ENCODE data around the gene CSNK1G3. TPM values are rescaled to one million over a fixed set of nuclear protein-coding genes. Genes with fewer than 3 reads are reported as not detected.

The CSNK1G3 gene
- total RNA-seq, 4 donors from 2014 or later = 17.4 to 82.6 (median 42.5) TPM

- no peak for TF ChIP-seq POLR2A (IDR thresholded peaks at IDR 0.05)
- TF ChIP-seq CTCF (IDR thresholded peaks at IDR 0.05) = no peak
- Histone ChIP-seq H3K4me1 (peaks cover 5 to 37% (median 13%) of the 10 kb centered on the region in 3 donors), H3K4me3 (no peak overlapping the region)
Measured at GRCh38 chr5:123520677-123521247, 8.8 kb downstream of the CSNK1G3 start.

GRCh38 chr5:123524146-123524545, 12.2 kb downstream of the CSNK1G3 start:
- H3K27me3 ChIP-seq = no peaks in the 10 kb centered on the region
- no peak for TF ChIP-seq CTCF (IDR thresholded peaks at IDR 0.05)
- TF ChIP-seq POLR2A (IDR thresholded peaks at IDR 0.05) = no peak
- no peak overlapping the region for H3K4me3 ChIP-seq
- no peaks in the 10 kb centered on the region for H3K36me3 ChIP-seq
- no peak for DNase-seq
- peaks cover 5 to 26% (median 13%) of the 10 kb centered on the region in 3 donors for H3K4me1 ChIP-seq
- 32 to 39% methylated on average over 4 of the region's 4 CpGs for WGBS, 2 donors
- H3K9me3 ChIP-seq = no peaks in the 10 kb centered on the region
- H3K27ac ChIP-seq = no peak overlapping the region
- intact Hi-C loops (cut with DNase I) = no loop called here

More at GRCh38 chr5:123520677-123521247, 8.8 kb downstream of the CSNK1G3 start:
- Histone ChIP-seq H3K36me3 (no peaks in the 10 kb centered on the region), H3K27me3 (no peaks in the 10 kb centered on the region), H3K9me3 (no peaks in the 10 kb centered on the region), H3K27ac (no peak overlapping the region)
- DNase-seq = no peak
- intact Hi-C loops (cut with DNase I) = no loop called here

GRCh38 chr5:123527190-123527589, 15.2 kb downstream of the CSNK1G3 start:
- Histone ChIP-seq H3K4me3 (no peak overlapping the region), H3K27me3 (no peaks in the 10 kb centered on the region), H3K36me3 (no peaks in the 10 kb centered on the region), H3K4me1 (peaks cover 5 to 18% (median 13%) of the 10 kb centered on the region in 3 donors), H3K9me3 (no peaks in the 10 kb centered on the region), H3K27ac (no peak overlapping the region)
- DNase-seq = no peak
- intact Hi-C loops (cut with DNase I) = no loop called here
- TF ChIP-seq POLR2A (IDR thresholded peaks at IDR 0.05) = no peak
- TF ChIP-seq CTCF (IDR thresholded peaks at IDR 0.05) = no peak

- Histone ChIP-seq H3K36me3 (no peaks in the 10 kb centered on the region), H3K27me3 (no peaks in the 10 kb centered on the region), H3K4me1 (peaks cover 5 to 18% (median 13%) of the 10 kb centered on the region in 3 donors), H3K9me3 (no peaks in the 10 kb centered on the region), H3K27ac (no peak overlapping the region), H3K4me3 (no peak overlapping the region)
- intact Hi-C loops (cut with DNase I) = no loop called here
- no peak for DNase-seq
- TF ChIP-seq POLR2A (IDR thresholded peaks at IDR 0.05) (no peak), CTCF (IDR thresholded peaks at IDR 0.05) (no peak)
Measured at GRCh38 chr5:123528065-123528464, 16.1 kb downstream of the CSNK1G3 start.

GRCh38 chr5:123528878-123529277, 16.9 kb downstream of the CSNK1G3 start:
- Histone ChIP-seq H3K4me3 (no peak overlapping the region), H3K9me3 (no peaks in the 10 kb centered on the region), H3K36me3 (no peaks in the 10 kb centered on the region), H3K27ac (no peak overlapping the region), H3K27me3 (no peaks in the 10 kb centered on the region), H3K4me1 (peaks cover 5 to 13% (median 12%) of the 10 kb centered on the region in 3 donors)
- TF ChIP-seq POLR2A (IDR thresholded peaks at IDR 0.05) (no peak), CTCF (IDR thresholded peaks at IDR 0.05) (no peak)
- DNase-seq = no peak
- intact Hi-C loops (cut with DNase I) = no loop called here
- WGBS, 2 donors = 89 to 96% methylated on average over 4 of the region's 4 CpGs
